HG03045 (cell line): Measurements from ENCODE around the gene OGFR.

ENCODE experiments used
- ATAC-seq: cut with Tn5 transposase; IDR thresholded peaks from one replicate; pipeline ENCODE4 v1.9.1; 2021; ENCODE audit warnings: mild to moderate bottlenecking, moderate library complexity; ENCODE audit not compliant: unreplicated experiment

Gene OGFR

DNA sequence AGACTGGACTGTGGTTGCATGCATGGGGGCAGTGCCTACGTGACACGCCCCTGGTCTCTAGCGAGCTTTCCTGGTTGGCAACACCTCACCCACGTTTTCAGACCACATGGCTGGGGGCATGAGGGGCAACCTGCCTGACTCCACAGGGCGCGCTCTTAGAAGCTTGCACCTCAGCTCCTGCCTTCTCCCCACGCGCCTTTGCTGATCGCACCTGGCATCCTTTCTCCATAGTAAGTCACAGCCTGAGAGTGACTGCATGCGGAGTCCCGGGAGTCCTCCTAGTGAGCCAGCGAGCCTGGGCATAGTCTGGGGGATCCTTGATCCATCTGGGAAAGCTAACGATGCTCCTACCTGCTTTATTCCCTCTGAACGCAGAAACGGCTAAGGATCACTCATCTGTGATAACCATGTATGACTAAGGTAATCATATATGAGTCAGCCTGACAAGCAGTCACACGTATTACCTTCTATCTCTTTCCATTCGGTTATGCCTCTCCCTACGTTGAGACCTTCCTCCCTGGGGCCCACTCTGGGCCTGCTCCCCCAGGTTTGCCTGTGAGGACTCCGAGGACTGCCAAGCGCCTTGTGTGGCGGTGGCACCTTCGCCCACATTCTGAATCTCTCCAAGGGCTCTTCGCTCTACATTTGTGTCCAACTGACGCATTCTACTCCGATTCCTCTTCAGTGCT is 52.4 kb downstream of the OGFR start:
- no peak for ATAC-seq

DNA sequence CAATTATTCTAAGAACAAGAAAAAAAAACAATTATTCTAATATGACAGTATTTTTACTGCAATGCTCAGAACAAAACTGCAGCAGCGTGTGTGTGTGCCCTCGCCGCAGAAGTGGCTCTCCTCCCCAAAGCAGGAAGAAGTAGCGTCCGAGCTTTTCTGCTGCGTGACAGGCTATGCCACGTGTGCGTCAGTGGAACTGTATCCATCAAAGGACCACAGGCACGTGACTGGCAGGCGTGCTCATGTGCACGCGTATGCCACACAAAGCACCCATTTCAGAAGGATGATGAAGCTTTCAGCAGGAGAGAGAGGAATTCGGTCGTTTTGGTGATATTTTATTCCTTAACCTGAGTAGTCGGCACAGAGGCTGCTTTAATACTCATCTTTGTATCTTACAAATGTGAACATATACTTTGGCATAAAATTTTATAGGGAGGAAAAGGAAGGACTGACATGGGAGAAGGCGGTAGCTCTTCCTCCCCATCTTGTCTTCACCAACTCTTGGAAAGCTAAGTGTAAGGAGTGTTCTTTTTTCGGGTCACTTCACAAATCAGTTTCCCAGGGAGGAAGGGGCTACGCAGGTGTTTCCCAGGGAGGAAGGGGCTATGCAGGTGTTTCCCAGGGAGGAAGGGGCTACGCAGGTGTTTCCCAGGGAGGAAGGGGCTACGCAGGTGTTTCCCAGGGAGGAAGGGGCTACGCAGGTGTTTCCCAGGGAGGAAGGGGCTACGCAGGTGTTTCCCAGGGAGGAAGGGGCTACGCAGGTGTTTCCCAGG is 53.6 kb downstream of the OGFR start:
- ATAC-seq, result no peak

DNA sequence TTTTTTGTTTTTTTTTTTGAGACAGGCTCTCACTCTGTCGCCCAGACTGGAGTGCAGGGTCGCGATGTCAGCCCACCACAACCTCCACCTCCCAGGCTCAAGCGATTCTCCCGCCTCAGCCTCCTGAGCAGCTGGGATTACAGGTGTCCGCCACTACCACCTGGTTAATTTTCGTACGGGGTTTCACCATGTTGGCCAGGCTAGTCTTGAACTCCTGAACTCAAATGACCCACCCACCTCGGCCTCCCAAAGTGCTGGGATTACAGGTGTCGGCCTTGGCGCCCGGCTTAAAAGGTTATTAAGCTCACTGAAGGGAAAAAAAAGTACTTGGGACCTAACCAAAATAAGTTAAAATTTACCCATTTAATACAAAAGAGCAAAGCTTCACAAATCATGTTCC is 55.1 kb downstream of the OGFR start:
- ATAC-seq, result no peak

DNA sequence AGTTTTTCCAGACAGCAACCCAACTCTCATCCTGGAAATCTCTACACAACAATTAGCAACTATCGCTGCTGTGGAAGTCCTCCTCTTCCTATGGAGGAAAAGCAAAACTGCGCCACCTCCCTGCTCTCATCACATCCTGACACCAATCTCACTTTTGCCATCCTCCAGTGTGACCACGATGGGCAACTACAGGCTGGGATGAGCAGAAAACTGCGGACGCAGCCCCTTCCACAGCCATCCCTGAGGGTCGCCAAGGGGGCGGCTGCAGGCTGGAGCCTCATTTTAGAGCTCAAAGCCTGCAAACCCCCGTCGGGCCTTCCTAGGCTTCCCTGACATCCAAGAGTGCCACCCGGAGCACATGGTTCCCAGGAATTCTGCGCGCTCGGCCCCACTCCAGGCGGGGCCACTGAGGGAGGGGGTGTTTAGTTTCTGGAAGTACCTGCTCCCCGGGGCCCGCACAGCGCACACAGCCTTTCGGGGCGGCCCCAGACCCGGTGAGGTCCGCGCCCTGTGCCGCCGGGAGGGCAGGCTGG is 55.8 kb downstream of the OGFR start:
- ATAC-seq, result no peak

DNA sequence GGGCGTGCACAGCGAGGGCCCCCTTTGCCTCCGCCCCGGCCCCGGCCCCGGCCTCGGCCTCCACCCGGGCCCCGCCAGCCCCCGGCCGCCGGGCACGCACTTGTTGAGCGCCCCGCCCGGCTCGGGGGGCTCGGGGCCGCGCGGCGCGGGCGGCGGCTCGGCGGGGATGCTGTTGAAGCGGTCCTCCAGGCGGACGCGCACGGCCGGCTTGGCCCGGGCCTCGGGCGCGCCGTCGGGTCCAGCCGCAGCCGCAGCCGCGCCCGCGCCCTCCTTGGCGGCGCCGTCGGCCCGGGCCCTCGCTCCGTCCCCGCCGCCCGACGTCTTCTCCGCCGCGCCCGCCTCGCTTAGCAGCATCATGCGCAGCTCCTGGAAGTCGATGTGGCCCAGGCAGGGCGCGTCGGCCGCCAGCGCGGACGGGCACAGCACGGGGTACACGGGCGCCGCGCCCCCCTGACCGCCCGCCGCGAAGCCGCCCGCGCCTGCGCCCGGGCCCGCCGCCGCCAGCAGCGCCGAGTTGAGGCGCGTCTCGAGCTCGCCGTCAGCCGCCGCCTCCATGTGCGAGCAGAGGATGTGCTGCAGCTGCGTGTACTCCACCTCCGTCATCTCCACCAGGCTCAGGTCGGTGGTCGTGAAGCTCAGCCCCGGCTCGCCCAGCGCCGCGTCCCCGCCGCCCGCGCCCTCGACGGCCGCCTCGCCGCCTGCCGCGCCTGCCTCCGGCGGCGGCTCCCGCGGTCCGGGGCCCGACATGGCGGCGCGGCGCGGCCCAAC is 56.5 kb downstream of the OGFR start:
- peak; percentile 27 for ATAC-seq

DNA sequence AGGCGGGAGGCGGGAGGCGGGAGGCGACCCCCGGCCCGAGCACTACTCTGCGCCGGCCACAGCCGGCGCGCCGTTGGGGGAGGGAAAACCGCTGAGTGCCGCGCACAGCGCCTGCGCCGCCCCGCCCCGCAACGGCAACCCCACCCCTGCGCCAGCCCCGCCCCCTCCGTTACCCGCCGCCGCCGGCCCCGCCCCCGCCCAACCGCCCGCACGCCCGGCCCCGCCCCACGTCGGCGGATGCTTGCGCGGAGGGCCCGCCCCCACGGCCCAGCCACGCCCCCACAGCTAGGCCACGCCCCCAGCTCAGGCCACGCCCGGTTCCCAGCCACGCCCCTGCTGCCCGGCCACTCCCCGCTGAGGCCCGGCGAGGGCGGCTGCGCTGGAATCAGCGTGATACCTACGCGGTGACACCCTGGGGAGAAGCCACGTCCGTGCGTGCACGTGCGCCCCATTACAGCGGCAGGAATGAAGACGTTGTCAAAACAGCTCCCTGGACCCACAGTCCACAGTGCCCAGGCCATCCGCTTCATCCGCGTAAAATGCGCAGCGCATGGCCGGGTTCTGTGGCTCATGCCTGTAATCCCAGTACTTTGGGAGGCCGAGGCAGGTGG is 57.2 kb downstream of the OGFR start, which contains the start of gene TCFL5:
Gene TCFL5 (minus strand): TSS at position 97 of the 611 bp plus-strand sequence. CDS start 152 bp downstream, outside the sequence.
- peak; percentile 60 for ATAC-seq
